Lower lobe of right lung (tissue), 2 donors: ENCODE data around the gene GRM7. TPM values are rescaled to one million over a fixed set of nuclear protein-coding genes. Genes with fewer than 3 reads are reported as not detected.

Source experiments
- ATAC-seq, 2 donors: fragments of 200-7000 bp; cut with Tn5 transposase; one replicate each; pipeline ENCODE4 v1.9.1; 2020 to 2022; ENCODE audit warnings: mild to moderate bottlenecking in 2 of 2, moderate library complexity in 2 of 2
- DNase-seq: peaks from one replicate; pipeline ENCODE4 v3.0.0-alpha.2; 2020
- H3K27ac ChIP-seq: fragments of 200-600 bp; one replicate; pipeline ENCODE4 v1.8.0; 2022
- H3K27me3 ChIP-seq: fragments of 200-600 bp; one replicate; pipeline ENCODE4 v1.8.0; 2022; ENCODE audit warnings: low read depth
- H3K36me3 ChIP-seq: fragments of 200-600 bp; one replicate; pipeline ENCODE4 v1.8.0; 2022; ENCODE audit warnings: mild to moderate bottlenecking
- H3K4me1 ChIP-seq: fragments of 200-600 bp; one replicate; pipeline ENCODE4 v1.8.0; 2022
- H3K4me3 ChIP-seq: fragments of 200-600 bp; one replicate; pipeline ENCODE4 v1.8.0; 2022; ENCODE audit warnings: mild to moderate bottlenecking
- H3K9me3 ChIP-seq: fragments of 200-600 bp; one replicate; pipeline ENCODE4 v1.8.0; 2022
- intact Hi-C: fragments of 100-400 bp; cut with DNase I; formaldehyde crosslinking; loops from one replicate; pipeline ENCODE4 v1.11.0; 2022
- long read RNA-seq: library from polyadenylated mRNA; unstranded; transcript quantifications from one replicate; pipeline ENCODE4 v2.0.0, GENCODE V29; 2021
- total RNA-seq: library from RNA; stranded (reverse); fragmentation: NEBNext Ultra II Directional; extraction: Animal tissue kit (Norgen Biotek cat#: 25700); gene quantifications from one replicate; pipeline ENCODE4 v1.2.1, GENCODE V29; 2021
- TF ChIP-seq, protein P1 (sequence below): fragments of 200-600 bp; IDR thresholded peaks from one replicate; pipeline ENCODE4 v1.8.0; 2022; ENCODE audit warnings: antibody characterized with exemption, mild to moderate bottlenecking
- donor health status: DM: no; HTN: yes; CAD: no; lungs with severe emphysema.

Gene GRM7
- 0.86 TPM for total RNA-seq
- long read RNA-seq = 0 reads

DNA sequence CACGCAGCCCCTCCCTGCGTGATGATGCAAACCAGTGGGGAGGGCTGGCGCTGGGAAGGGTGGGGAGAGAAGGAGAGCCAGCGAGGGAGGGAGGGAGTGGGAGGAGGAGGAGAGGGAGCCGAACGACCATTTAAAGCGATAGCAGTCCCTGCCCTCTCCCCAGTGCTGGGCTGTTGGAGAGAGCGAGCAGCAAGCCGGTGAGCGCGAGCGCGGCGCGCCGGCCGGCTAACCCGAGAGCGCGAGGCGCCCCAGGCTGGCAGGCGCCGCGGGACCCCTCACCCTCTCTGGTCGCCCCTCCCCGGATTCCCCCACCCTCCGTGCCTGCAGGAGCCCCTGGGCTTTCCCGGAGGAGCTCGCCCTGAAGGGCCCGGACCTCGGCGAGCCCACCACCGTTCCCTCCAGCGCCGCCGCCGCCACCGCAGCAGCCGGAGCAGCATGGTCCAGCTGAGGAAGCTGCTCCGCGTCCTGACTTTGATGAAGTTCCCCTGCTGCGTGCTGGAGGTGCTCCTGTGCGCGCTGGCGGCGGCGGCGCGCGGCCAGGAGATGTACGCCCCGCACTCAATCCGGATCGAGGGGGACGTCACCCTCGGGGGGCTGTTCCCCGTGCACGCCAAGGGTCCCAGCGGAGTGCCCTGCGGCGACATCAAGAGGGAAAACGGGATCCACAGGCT is at the start of gene GRM7:
Gene GRM7 (plus strand): TSS at position 162 of the 671 bp plus-strand sequence.
- Histone ChIP-seq H3K4me3 (peak within 1 kb of the TSS; percentile 6), H3K9me3 (no peaks in the 10 kb centered on the region), H3K27ac (no peak within 1 kb of the TSS), H3K4me1 (no peaks in the 10 kb centered on the region), H3K36me3 (no peaks in the 10 kb centered on the region), H3K27me3 (peaks cover 36% of the 10 kb centered on the region)
- peak; percentile 16 to 45 for ATAC-seq
- DNase-seq = no peak
- TF ChIP-seq, protein P1, sequence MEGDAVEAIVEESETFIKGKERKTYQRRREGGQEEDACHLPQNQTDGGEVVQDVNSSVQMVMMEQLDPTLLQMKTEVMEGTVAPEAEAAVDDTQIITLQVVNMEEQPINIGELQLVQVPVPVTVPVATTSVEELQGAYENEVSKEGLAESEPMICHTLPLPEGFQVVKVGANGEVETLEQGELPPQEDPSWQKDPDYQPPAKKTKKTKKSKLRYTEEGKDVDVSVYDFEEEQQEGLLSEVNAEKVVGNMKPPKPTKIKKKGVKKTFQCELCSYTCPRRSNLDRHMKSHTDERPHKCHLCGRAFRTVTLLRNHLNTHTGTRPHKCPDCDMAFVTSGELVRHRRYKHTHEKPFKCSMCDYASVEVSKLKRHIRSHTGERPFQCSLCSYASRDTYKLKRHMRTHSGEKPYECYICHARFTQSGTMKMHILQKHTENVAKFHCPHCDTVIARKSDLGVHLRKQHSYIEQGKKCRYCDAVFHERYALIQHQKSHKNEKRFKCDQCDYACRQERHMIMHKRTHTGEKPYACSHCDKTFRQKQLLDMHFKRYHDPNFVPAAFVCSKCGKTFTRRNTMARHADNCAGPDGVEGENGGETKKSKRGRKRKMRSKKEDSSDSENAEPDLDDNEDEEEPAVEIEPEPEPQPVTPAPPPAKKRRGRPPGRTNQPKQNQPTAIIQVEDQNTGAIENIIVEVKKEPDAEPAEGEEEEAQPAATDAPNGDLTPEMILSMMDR = no peak
- intact Hi-C loops = no loop called here

DNA sequence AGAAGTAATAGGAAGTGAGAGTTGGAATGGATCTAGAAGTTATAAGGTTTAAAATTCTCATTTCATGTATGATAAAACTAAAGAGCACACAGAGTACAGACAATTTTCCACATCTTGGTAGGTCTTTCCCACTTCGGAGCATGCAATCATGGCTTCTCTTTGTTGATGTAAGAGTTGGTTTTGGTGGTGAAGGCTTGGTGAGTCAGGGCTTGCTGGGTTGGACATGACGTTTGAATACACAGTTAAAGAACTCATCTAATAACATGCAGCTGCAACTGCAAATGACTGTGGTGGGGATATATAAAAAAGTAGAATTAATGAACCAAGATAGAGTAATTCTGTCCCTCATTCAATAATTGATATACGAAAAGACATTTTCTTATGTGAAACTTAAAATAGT is 39.5 kb upstream of the GRM7 start:
- no peak overlapping the region for H3K4me3 ChIP-seq
- H3K27ac ChIP-seq = no peak overlapping the region
- no peaks in the 10 kb centered on the region for H3K9me3 ChIP-seq
- no peaks in the 10 kb centered on the region for H3K4me1 ChIP-seq
- ATAC-seq (no peak), DNase-seq (no peak)
- H3K36me3 ChIP-seq = no peaks in the 10 kb centered on the region
- TF ChIP-seq, protein P1 = no peak
- no peaks in the 10 kb centered on the region for H3K27me3 ChIP-seq
- intact Hi-C loops = no loop called here

DNA sequence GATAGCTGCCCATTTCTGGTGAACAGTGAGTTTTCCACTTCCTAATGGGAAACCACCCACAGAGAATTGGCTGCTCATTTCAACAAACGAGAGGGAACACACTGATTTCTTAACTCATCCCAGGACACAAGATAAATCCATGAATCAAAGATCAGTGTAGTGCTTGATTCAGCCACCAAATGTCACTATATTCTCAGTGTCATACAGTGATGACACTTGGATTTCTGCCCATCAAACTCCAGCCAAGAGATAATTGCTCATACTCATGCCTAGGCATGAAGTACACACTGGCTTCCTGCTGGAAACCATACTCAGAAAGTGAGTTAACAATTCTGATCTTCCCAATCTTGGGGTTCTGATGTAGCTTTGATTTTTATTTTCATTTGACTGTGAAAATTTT is 35.4 kb upstream of the GRM7 start:
- no peak for ATAC-seq
- intact Hi-C loops = no loop called here
- no peaks in the 10 kb centered on the region for H3K27me3 ChIP-seq
- no peaks in the 10 kb centered on the region for H3K4me1 ChIP-seq
- H3K4me3 ChIP-seq = no peak overlapping the region
- no peak for DNase-seq
- no peaks in the 10 kb centered on the region for H3K36me3 ChIP-seq
- no peaks in the 10 kb centered on the region for H3K9me3 ChIP-seq
- TF ChIP-seq, protein P1 = no peak
- H3K27ac ChIP-seq = no peak overlapping the region

DNA sequence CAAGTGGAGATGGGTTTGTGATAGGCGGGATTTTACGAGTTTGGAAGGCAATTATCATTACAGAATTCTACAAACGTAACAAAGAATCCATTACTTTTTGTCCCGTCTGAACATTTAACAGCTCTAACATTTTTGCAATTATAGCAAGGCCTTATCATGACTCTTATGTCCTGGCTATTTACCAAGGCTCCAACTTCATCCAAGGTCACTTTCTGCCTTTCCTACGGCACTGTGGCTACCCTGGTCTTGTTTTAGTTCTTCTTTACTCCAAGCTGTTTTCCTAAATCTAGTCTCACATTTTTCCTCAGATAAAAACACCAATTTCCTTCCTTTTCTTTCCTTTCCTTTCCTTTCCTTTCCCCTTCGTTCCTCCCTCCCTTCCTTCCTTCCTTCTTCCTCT is 33.5 kb upstream of the GRM7 start:
- Histone ChIP-seq H3K27me3 (no peaks in the 10 kb centered on the region), H3K9me3 (no peaks in the 10 kb centered on the region), H3K36me3 (no peaks in the 10 kb centered on the region), H3K27ac (no peak overlapping the region), H3K4me1 (no peaks in the 10 kb centered on the region), H3K4me3 (no peak overlapping the region)
- DNase-seq (no peak), ATAC-seq (no peak)
- intact Hi-C loops = no loop called here
- TF ChIP-seq, protein P1 = no peak

DNA sequence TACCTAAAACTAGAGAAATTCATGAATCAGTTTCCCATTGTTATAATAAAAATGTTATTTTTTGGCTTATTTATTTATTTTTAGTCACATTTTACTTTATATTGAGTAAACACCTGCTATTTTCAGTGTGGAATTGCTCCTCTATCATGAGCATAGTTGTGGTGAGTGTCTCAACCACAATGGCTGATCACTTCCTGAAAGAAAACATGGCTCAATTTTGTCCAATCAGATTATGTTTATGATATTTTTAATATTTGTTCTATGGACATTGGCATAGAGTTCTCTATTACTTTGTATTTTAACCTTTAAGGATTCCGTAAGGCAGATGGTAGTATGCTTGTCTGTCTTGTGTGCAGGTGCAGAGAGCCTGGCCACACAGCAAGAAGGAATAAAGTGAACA is 16.2 kb upstream of the GRM7 start:
- Histone ChIP-seq H3K36me3 (no peaks in the 10 kb centered on the region), H3K9me3 (no peaks in the 10 kb centered on the region), H3K27me3 (no peaks in the 10 kb centered on the region), H3K4me1 (no peaks in the 10 kb centered on the region), H3K27ac (no peak overlapping the region), H3K4me3 (no peak overlapping the region)
- intact Hi-C loops = no loop called here
- TF ChIP-seq, protein P1 = no peak
- ATAC-seq = no peak
- no peak for DNase-seq
